ENCODE measurements around the gene SLC35B3.

The SLC35B3 gene

DNA sequence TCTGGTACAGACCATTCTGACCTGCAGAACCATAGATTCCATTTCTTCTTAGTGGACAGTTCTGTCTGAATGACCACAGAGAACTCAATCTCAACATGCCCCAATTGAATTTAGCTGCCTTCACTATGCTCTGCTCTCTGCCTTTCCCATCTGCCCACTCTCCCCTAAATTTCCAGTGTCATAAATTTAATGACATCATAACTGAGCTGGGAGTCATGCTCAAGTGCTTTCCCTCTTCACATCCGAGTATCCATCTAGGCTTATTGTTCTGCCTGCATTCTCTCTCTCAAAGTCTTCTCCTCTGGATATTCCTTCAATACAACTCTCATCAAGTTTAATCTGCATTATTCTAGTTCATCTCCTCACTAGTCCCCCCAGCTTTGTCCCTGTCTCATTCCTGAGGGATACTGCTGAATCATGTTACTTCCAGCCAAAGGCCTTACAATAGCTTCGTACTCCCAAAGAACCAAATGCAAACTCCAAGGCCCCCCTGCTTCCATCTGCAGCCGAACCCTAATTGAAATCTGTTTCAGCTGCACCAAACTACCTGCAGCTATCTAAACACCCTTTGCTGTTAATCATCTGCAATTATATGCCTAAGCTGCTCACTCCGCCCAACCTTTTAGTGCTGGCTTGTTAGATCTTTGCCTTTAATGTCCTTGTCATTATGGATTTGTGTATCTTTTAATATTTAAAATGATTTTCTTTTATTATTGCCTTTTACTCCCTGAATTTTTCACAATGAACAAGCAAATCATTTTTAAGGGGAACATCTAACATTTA, 46.1 kb downstream of the SLC35B3 start:
- DNase-seq (ENCODE audit: low spot score), result no peak
- Mint-ChIP-seq H3K4me1 (ENCODE audit: low read depth) (peaks cover 10% of the 10 kb centered on the region), H3K4me3 (no peak overlapping the region), H3K36me3 (ENCODE audit: low read depth) (no peaks in the 10 kb centered on the region), H3K9me3 (no peaks in the 10 kb centered on the region), H3K27me3 (ENCODE audit: low read depth) (peaks cover 5% of the 10 kb centered on the region), H3K27ac (no peak overlapping the region)

DNA sequence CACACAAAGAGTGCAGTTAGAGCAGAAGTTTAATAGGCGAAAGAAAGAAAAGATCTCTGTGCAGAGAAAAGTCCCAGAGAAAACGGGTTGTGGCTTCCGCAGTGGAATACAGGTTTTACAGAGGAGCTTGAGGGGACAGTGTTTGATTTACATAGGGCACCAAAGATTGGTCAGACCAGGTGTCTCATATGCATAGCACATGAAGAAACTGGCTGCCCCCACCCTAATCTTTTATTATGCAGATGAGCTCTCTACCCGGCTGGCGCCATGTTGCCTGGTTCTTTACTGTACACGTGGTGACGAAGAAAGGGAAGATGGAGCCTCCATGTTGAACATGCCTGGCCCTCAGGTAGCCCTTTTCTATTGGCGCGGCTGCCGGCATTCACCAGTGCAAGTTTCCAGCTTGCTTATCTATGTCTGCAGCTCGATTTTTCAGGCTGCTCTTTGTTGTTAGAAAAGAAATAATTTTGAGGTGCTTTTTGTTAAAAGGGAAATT, 47.4 kb downstream of the SLC35B3 start:
- Mint-ChIP-seq H3K9me3 (no peaks in the 10 kb centered on the region), H3K36me3 (ENCODE audit: low read depth) (no peaks in the 10 kb centered on the region), H3K4me3 (no peak overlapping the region), H3K27me3 (ENCODE audit: low read depth) (peaks cover 5% of the 10 kb centered on the region), H3K4me1 (ENCODE audit: low read depth) (peaks cover 10% of the 10 kb centered on the region), H3K27ac (no peak overlapping the region)
- DNase-seq (ENCODE audit: low spot score), result no peak

DNA sequence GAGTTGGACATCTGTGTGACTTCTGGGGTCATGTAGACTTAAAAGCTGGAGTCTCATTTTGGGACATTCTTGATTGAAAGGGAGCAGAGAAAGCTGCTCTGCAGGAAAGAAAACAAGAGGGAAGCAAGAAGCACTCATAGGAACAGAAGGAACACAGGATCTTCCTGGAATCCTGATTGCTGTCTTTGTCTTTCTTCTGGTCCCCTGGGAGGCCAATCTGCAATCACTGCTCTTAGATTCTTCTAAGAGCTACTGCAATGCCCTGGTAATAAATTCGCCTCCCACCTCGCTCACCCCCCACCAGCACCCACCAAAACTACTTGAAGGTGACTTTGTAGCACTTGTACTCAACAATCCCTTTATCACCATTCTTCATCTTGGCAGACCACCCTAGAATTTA, 51.8 kb downstream of the SLC35B3 start:
- no peaks in the 10 kb centered on the region for H3K9me3 Mint-ChIP-seq
- no peak overlapping the region for H3K4me3 Mint-ChIP-seq
- DNase-seq (ENCODE audit: low spot score), result no peak
- peaks cover 5% of the 10 kb centered on the region for H3K27me3 Mint-ChIP-seq (ENCODE audit: low read depth)
- H3K36me3 Mint-ChIP-seq (ENCODE audit: low read depth), result no peaks in the 10 kb centered on the region
- H3K4me1 Mint-ChIP-seq (ENCODE audit: low read depth), result no peaks in the 10 kb centered on the region
- H3K27ac Mint-ChIP-seq, result no peak overlapping the region

DNA sequence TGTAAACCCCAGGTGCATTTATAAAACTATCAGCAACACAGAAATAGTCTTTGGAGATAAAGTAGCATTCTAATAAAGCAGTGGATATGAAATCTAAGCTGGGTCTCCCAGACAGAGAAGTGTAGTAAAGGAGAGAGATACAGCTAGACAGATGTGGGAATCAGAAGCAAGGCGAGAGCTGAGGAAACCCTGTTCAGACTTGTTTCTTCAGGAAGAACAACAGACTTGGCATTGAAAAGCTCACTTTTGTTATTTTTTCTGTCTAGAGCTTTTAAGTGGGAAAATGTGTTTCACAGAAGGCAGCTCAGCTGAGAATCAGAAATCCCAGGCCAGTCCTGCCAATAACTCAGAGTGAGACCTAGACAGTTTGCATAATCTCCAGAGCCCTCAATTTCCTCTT, 52.9 kb downstream of the SLC35B3 start:
- Mint-ChIP-seq H3K27ac (no peak overlapping the region), H3K4me1 (ENCODE audit: low read depth) (no peaks in the 10 kb centered on the region), H3K36me3 (ENCODE audit: low read depth) (no peaks in the 10 kb centered on the region), H3K27me3 (ENCODE audit: low read depth) (peaks cover 3% of the 10 kb centered on the region), H3K4me3 (no peak overlapping the region), H3K9me3 (no peaks in the 10 kb centered on the region)
- DNase-seq (ENCODE audit: low spot score), result no peak

DNA sequence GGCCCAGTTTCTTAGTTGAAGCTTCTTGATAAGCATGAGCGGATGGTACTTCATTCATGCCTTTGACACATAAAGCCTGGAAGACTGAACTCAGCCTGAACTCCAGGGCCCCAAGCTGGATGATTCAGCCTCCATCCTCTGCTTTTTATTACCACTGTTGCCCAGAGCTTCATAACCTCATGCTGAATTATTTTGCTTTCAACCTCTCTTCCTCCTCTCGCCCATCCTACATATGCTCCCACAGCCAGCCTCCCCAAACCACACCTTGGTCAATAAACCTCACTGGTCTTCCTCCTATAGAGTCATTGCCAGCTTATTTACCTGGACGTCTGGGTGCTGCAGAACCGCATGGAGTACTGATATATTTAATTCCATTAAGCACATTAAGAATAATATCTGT, 59.4 kb downstream of the SLC35B3 start:
- Mint-ChIP-seq H3K36me3 (ENCODE audit: low read depth) (no peaks in the 10 kb centered on the region), H3K4me1 (ENCODE audit: low read depth) (no peaks in the 10 kb centered on the region), H3K4me3 (no peak overlapping the region), H3K27me3 (ENCODE audit: low read depth) (no peaks in the 10 kb centered on the region), H3K27ac (no peak overlapping the region), H3K9me3 (no peaks in the 10 kb centered on the region)
- DNase-seq (ENCODE audit: low spot score), result no peak
